ENCODE data around the gene ENTHD1.

DNA sequence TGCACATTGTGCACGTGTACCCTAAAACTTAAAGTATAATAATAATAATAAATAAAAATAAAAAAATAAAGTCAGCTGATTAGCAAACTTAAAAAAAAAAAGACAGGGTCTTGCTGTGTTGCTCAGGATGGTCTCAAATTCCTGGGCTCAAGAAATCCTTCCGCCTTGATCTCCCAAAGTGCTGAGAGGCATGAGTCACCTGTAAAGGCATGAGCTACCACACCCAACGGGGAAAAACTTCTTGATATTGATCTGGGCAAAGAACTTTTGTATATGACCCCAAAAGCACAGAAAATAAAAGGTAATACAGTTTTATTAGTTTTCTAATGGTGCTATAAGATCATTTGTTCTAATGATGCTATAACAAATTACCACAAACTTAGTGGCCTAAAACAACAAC, 46.1 kb downstream of the ENTHD1 start:
- TF ChIP-seq, protein P1, sequence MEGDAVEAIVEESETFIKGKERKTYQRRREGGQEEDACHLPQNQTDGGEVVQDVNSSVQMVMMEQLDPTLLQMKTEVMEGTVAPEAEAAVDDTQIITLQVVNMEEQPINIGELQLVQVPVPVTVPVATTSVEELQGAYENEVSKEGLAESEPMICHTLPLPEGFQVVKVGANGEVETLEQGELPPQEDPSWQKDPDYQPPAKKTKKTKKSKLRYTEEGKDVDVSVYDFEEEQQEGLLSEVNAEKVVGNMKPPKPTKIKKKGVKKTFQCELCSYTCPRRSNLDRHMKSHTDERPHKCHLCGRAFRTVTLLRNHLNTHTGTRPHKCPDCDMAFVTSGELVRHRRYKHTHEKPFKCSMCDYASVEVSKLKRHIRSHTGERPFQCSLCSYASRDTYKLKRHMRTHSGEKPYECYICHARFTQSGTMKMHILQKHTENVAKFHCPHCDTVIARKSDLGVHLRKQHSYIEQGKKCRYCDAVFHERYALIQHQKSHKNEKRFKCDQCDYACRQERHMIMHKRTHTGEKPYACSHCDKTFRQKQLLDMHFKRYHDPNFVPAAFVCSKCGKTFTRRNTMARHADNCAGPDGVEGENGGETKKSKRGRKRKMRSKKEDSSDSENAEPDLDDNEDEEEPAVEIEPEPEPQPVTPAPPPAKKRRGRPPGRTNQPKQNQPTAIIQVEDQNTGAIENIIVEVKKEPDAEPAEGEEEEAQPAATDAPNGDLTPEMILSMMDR (IDR thresholded peaks at IDR 0.05), result no peak
- no peak for TF ChIP-seq POLR2A (IDR thresholded peaks at IDR 0.05)

All from Peyer's patch (tissue), 4 donors.